GM12892 (cell line): ENCODE results near the gene IFI30.

Source experiments
- POLR2A ChIP-seq: IDR thresholded peaks from 2 replicates; pipeline ENCODE4 v1.6.1; 2011; ENCODE audit warnings: low read depth, low read length, control low read depth
- POLR2AphosphoS5 ChIP-seq: IDR thresholded peaks from 2 replicates; pipeline ENCODE4 v1.6.1; 2011; ENCODE audit warnings: low read depth, low read length, control low read depth
- TAF1 ChIP-seq: IDR thresholded peaks from 2 replicates; pipeline ENCODE4 v1.6.1; 2011; ENCODE audit warnings: low read depth, mild to moderate bottlenecking, control low read depth, low read length, borderline replicate concordance

DNA sequence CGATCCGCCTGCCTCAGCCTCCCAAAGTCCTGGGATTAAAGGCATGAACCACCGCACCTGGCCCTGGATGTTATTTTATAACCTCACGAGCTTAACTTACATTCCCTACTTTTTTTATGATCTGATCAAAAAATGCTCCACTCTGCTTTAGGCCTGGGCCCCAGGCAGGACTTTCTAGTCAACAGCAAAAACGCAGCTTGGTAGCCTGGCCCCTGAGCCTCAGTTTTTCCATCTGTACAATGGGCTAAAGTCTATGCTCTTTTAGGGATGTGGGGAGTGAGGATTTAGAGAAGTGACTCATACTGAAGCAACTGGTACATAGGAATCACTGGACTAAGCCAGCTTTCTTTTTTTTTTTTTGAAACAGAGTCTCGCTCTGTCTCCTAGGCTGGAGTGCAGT, 32.6 kb upstream of the IFI30 start:
- TF ChIP-seq POLR2A (no peak), POLR2AphosphoS5 (no peak), TAF1 (no peak)
